Measurements from ENCODE around the gene TUSC2.
A peak's percentile ranks its signal among the peaks of the same experiment; 100 is the strongest.

TUSC2 gene

DNA sequence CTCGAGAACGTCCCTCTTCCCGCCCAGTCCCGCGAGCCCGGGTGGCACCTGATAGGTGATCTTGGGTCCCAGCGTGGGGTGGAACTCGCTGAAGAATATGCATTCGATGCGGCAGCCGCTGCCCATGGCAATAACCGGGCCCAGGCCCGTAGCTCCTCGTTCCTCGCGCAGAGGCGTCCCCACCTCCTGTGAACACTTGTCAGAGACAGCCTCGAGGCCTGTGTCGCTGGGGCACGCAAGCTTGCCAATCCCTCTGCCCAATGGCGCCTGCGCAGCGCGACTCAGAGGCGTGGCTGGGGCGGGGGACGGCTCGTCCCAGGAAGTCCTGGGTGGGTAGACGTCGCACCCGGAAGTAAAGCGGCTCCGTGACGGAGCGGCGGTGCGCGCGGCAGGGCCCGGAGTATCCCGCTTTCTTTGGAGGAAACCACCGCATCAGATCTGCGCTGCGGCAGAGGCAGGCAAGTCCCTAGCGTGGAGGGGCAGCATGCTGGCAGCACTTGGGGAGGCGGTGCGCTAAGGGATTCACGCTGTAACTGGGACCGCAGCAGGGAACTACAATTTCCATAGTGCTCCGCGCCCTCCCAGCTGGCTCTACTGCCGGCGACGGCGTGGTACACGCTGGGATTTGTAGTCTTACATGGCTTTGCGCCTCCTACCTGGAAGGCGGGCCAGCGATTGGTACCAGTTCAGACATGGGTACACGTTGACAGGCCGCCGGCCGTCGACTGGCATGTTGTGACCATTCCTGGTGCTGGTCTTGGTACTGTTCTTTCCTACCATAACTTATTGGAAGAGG is 22.7 kb upstream of the TUSC2 start, which contains the start of the genes CYB561D2 and NPRL2:
Gene CYB561D2, plus strand, starts transcription at position 336 of the 796 bp plus-strand sequence. CDS start 572 bp downstream, outside the sequence.
Gene NPRL2, minus strand, starts transcription at position 249 of the 796 bp plus-strand sequence. Its CDS starts 123 bp downstream, at position 126.
- peaks cover 31% of the 10 kb centered on the region for H3K36me3 Mint-ChIP-seq (ENCODE audit: insufficient read depth)
- peak within 1 kb of the TSS; percentile 90 for H3K27ac Mint-ChIP-seq (ENCODE audit: low read depth)
- ATAC-seq (replicated peaks; ENCODE audit: extremely low read depth, poor library complexity, severe bottlenecking), result peak; percentile 91
- no peaks in the 10 kb centered on the region for H3K27me3 Mint-ChIP-seq
- no peaks in the 10 kb centered on the region for H3K9me3 Mint-ChIP-seq
- H3K4me3 Mint-ChIP-seq, result peak within 1 kb of the TSS; percentile 89
- DNase-seq (ENCODE audit: low spot score in 2 of 2), result peak; percentile 98 to 99
- peaks cover 63% of the 10 kb centered on the region for H3K4me1 Mint-ChIP-seq

DNA sequence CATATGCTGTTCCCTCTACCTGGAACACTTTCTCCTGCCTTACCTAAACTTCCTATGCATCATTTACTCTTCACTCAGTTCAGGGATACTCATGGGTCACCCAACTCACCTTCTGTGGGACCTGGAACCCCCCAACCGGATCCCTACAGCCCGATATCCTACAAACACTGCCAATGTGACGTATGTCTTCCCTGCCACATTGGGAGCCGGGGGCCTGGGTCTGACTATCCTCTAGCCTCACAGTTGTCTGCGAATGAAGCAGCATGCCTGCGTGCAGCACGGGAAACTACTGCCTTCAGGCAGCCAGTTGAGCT is 22.1 kb upstream of the TUSC2 start:
- ATAC-seq (replicated peaks; ENCODE audit: extremely low read depth, poor library complexity, severe bottlenecking) (no peak), DNase-seq (ENCODE audit: low spot score in 2 of 2) (no peak)
- Mint-ChIP-seq H3K27ac (ENCODE audit: low read depth) (peak overlapping the region; percentile 90), H3K4me3 (peak overlapping the region; percentile 89), H3K27me3 (no peaks in the 10 kb centered on the region), H3K36me3 (ENCODE audit: insufficient read depth) (peaks cover 31% of the 10 kb centered on the region), H3K9me3 (no peaks in the 10 kb centered on the region), H3K4me1 (peaks cover 63% of the 10 kb centered on the region)

DNA sequence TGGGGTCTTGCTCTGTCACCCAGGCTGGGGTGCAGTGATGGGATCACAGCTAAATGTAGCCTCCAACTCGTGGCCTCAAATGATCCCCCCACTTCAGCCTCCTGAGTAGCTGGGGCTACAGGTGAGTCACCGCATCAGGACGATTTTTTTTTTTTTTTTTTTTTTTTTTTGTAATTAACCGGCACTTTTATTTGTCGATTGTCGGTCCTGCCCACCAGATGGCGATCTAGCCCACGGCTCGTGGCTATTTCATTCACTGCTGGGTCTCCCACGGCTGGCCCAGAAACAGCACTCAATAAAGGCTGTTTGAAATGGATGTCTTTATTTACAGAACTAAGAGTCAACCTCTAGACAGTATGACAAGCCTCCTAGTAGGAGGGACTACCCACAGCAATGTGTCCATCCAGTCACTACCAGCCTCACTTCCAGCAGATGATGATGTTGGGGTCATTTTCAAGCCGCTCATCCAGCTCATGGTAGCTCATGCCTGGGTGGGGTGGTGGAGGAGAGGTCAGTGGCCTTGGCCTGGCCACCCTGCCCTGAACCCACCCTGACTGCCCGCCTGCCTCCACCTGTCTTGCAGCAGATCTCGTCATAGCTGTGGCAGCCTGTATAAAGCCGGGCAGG is 19.3 kb upstream of the TUSC2 start:
- peak; percentile 74 to 76 for DNase-seq (ENCODE audit: low spot score in 2 of 2)
- ATAC-seq (replicated peaks; ENCODE audit: extremely low read depth, poor library complexity, severe bottlenecking), result no peak
- Mint-ChIP-seq H3K4me3 (peak overlapping the region; percentile 32), H3K27ac (ENCODE audit: low read depth) (peak overlapping the region; percentile 68), H3K27me3 (no peaks in the 10 kb centered on the region), H3K4me1 (peaks cover 59% of the 10 kb centered on the region), H3K9me3 (no peaks in the 10 kb centered on the region), H3K36me3 (ENCODE audit: insufficient read depth) (peaks cover 17% of the 10 kb centered on the region)

DNA sequence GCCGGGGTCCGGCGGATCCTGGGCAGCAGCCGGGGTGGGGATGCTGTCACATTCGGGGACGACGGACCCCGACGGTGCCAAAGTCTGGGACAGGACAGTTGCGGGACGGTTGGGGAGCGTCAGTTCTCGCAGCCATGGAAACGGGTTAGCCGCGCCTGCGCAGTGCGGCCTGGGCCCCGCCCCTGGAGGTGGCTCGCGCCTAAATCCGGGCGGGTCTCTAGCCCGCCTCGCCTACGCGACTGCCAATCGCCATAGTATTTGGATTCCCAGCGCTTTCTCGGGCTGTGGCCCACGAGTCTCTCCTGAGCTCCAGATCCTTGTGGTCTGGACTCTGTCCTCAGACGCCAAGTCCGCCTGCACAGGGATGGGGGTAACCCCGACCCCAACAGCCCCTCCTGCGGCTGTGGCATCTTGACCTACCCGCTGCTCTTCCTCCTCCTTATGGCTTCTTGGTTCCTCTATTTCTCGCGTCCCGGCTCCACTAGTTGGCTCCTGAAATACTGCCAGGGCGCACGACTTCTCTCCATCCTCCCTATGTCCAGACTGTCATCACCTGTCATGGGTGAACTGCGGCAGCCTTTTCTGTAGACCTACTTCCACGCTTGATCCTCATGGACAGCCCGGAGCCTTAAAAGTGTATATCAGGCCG is 17.7 kb upstream of the TUSC2 start, which contains the start of gene ZMYND10:
Gene ZMYND10, minus strand, starts transcription at position 147 of the 649 bp plus-strand sequence. CDS start 153 bp downstream, outside the sequence.
- H3K36me3 Mint-ChIP-seq (ENCODE audit: insufficient read depth), result peaks cover 14% of the 10 kb centered on the region

DNA sequence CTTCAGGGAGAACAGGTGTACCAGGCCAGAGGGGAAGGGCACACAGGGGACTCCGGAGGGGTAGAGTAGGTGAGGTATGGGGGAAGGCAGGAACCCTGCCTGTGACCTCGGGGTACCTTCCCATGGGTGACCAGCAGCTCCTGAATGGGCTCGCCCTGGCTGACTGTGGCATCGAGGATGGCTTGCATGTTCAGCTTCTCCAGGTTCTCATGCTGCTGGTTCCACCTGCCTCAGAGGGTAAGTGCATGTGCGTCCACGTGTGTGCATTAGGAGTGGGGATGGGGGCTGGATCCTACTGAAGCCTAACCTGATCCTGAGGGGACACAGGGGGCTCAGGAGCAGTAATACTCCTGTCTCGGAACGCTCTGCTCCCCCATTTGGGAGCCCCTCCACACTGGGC is 17.0 kb upstream of the TUSC2 start:
- Mint-ChIP-seq H3K9me3 (no peaks in the 10 kb centered on the region), H3K36me3 (ENCODE audit: insufficient read depth) (peaks cover 11% of the 10 kb centered on the region), H3K4me3 (peak overlapping the region; percentile 38), H3K27ac (ENCODE audit: low read depth) (no peak overlapping the region), H3K4me1 (peaks cover 50% of the 10 kb centered on the region), H3K27me3 (no peaks in the 10 kb centered on the region)
- ATAC-seq (replicated peaks; ENCODE audit: extremely low read depth, poor library complexity, severe bottlenecking) (no peak), DNase-seq (ENCODE audit: low spot score in 2 of 2) (no peak)

More for the DNA sequence above, 17.7 kb upstream of the TUSC2 start, which contains the start of gene ZMYND10:
- H3K4me3 Mint-ChIP-seq, result peak within 1 kb of the TSS; percentile 73
- no peaks in the 10 kb centered on the region for H3K27me3 Mint-ChIP-seq
- ATAC-seq (replicated peaks; ENCODE audit: extremely low read depth, poor library complexity, severe bottlenecking) (no peak), DNase-seq (ENCODE audit: low spot score in 2 of 2) (peak; percentile 50 to 53)
- H3K9me3 Mint-ChIP-seq, result no peaks in the 10 kb centered on the region
- H3K27ac Mint-ChIP-seq (ENCODE audit: low read depth), result peak within 1 kb of the TSS; percentile 80
- peaks cover 55% of the 10 kb centered on the region for H3K4me1 Mint-ChIP-seq

DNA sequence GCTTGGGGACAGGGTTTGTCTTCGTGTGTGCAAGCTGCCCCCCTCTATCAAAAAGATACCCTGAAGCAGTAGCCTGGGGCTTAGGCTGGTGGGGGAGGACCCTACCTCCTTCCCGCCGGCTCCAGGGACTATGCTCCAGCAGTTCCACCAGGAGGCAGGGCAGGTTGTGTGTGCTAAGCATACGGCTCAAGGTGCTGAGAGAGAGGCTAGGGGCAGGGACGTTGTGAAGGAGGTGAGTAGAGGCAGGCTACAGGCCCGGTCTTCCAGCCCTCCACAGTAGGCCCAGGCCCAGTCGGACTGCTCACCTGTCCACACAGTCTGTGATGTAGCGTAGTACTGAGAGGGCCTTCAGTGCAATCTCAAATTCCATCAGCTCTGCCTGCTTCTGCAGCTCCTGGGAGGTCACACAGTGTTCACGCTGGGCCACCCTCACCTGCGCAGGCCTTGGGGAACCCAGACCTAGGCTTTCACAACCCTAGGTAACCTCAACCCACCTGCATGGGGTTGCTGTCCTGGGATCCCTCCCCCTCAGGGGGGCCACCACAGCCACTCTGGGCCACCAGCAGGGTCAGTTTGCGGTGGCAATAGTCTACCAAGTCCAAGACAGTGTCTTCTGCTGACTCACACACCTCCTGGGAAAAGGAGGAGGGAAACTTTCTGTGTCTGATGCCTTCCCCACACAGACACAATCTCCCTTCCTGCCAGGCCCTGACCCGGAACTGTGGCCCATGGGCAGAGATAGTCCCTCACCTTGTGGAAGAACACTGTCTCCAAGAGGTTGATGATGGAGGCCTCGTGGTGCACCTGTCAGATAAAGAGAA is 15.0 kb upstream of the TUSC2 start:
- DNase-seq (ENCODE audit: low spot score in 2 of 2) (no peak), ATAC-seq (replicated peaks; ENCODE audit: extremely low read depth, poor library complexity, severe bottlenecking) (no peak)
- H3K27me3 Mint-ChIP-seq, result no peaks in the 10 kb centered on the region
- H3K36me3 Mint-ChIP-seq (ENCODE audit: insufficient read depth), result peaks cover 20% of the 10 kb centered on the region
- peaks cover 53% of the 10 kb centered on the region for H3K4me1 Mint-ChIP-seq
- no peaks in the 10 kb centered on the region for H3K9me3 Mint-ChIP-seq
- no peak overlapping the region for H3K4me3 Mint-ChIP-seq
- no peak overlapping the region for H3K27ac Mint-ChIP-seq (ENCODE audit: low read depth)

DNA sequence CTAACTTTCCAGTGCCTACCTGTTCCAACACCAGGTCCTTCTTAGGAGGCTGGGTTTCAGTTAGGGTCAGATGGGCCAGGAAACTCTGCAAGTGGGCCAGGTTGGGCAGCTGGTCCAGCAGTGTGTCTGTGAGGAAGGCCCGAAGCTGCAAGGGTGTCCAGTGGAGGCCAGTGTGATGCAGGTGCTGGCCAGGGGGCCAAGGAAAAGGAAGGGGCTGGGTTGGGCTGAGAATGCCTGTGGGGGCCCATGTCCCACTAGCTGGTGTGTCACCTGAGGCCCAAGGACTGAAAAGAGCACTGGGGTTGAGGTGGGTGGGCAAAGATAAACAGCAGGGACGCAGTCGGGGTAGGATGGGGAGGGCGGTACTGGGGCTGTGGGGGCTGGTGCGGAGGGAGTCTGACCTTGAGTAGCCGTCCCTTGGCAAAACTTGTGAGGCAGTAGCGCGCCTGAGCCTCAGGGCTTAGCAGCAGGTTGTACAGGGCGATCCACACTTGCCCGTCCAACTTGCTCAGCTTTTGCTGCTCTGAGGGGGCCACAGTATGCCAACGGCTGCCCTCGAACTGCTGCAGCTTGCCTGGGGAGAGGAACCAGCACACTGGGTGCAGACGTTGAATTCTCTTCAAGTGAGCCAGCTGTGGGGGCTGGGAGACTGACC is 14.1 kb upstream of the TUSC2 start:
- no peak for DNase-seq (ENCODE audit: low spot score in 2 of 2)
- Mint-ChIP-seq H3K27ac (ENCODE audit: low read depth) (no peak overlapping the region), H3K27me3 (no peaks in the 10 kb centered on the region), H3K4me1 (peaks cover 50% of the 10 kb centered on the region), H3K9me3 (no peaks in the 10 kb centered on the region), H3K4me3 (no peak overlapping the region), H3K36me3 (ENCODE audit: insufficient read depth) (peaks cover 21% of the 10 kb centered on the region)
- no peak for ATAC-seq (replicated peaks; ENCODE audit: extremely low read depth, poor library complexity, severe bottlenecking)

DNA sequence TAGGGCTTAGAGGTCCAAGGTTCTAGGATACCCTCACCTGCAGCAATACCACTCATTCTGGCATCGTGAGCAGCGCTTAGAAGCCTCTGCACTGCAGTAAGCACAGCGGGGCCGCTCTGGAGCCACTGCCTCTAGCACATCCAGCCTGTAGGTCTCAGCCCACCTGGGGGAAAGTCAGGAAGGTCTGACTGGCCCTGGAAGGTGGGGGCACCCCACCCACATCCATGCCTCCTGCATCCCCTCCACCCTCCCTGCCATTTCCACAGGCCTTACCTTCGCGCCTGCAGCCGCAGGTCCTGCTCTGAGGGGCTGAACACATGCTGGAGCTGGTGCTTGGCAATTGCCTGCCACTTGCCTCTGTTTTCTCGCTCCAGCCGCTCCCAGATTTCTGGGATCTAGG is 13.5 kb upstream of the TUSC2 start:
- H3K27me3 Mint-ChIP-seq, result no peaks in the 10 kb centered on the region
- peak overlapping the region; percentile 95 for H3K4me3 Mint-ChIP-seq
- no peaks in the 10 kb centered on the region for H3K9me3 Mint-ChIP-seq
- H3K4me1 Mint-ChIP-seq, result peaks cover 56% of the 10 kb centered on the region
- DNase-seq (ENCODE audit: low spot score in 2 of 2), result no peak
- ATAC-seq (replicated peaks; ENCODE audit: extremely low read depth, poor library complexity, severe bottlenecking), result no peak
- H3K36me3 Mint-ChIP-seq (ENCODE audit: insufficient read depth), result peaks cover 26% of the 10 kb centered on the region
- no peak overlapping the region for H3K27ac Mint-ChIP-seq (ENCODE audit: low read depth)

DNA sequence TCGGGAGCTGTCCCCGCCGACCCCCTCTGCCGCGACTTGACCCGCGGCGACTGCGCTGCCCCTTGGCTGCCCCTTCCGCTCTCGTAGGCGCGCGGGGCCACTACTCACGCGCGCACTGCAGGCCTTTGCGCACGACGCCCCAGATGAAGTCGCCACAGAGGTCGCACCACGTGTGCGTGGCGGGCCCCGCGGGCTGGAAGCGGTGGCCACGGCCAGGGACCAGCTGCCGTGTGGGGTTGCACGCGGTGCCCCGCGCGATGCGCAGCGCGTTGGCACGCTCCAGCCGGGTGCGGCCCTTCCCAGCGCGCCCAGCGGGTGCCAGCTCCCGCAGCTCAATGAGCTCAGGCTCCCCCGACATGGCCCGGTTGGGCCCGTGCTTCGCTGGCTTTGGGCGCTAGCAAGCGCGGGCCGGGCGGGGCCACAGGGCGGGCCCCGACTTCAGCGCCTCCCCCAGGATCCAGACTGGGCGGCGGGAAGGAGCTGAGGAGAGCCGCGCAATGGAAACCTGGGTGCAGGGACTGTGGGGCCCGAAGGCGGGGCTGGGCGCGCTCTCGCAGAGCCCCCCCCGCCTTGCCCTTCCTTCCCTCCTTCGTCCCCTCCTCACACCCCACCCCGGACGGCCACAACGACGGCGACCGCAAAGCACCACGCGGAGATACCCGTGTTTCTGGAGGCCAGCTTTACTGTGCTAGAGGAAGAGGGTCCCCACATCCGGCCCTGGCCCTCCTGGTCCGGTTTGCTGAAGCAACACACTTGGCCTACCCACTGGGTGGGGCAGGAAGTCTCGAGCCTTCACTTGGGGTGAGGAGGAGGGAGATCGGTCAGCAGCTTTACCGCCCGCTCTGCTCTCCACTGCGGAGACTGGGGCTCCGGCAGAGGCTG is 12.7 kb upstream of the TUSC2 start, which contains the start of gene RASSF1:
Gene RASSF1, minus strand, starts transcription at position 389 of the 882 bp plus-strand sequence. Its CDS starts 31 bp downstream, at position 358.
- H3K4me3 Mint-ChIP-seq, result peak within 1 kb of the TSS; percentile 95
- H3K27ac Mint-ChIP-seq (ENCODE audit: low read depth), result peak within 1 kb of the TSS; percentile 97
- DNase-seq (ENCODE audit: low spot score in 2 of 2) (peak; percentile 53), ATAC-seq (replicated peaks; ENCODE audit: extremely low read depth, poor library complexity, severe bottlenecking) (peak; percentile 17)
- no peaks in the 10 kb centered on the region for H3K9me3 Mint-ChIP-seq
- H3K36me3 Mint-ChIP-seq (ENCODE audit: insufficient read depth), result peaks cover 31% of the 10 kb centered on the region
- H3K27me3 Mint-ChIP-seq, result no peaks in the 10 kb centered on the region
- H3K4me1 Mint-ChIP-seq, result peaks cover 59% of the 10 kb centered on the region

DNA sequence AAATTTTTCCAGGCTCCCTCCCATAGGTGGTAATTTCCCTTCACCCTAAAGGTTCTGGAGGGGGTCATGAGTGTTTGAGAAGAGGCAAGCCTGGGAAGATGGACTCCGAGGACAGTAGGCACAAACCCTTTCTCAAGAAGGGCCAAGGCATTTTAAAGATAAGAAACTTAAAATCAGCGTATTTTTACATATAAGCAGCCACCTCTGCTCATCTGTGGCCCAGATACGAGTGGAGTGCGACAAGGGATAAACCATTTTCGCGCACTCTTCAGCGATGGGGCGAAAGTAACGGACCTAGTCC is 12.1 kb upstream of the TUSC2 start:
- H3K4me3 Mint-ChIP-seq, result peak overlapping the region; percentile 95
- peak overlapping the region; percentile 97 for H3K27ac Mint-ChIP-seq (ENCODE audit: low read depth)
- peaks cover 37% of the 10 kb centered on the region for H3K36me3 Mint-ChIP-seq (ENCODE audit: insufficient read depth)
- H3K27me3 Mint-ChIP-seq, result no peaks in the 10 kb centered on the region
- ATAC-seq (replicated peaks; ENCODE audit: extremely low read depth, poor library complexity, severe bottlenecking), result no peak
- DNase-seq (ENCODE audit: low spot score in 2 of 2), result no peak
- H3K4me1 Mint-ChIP-seq, result peaks cover 58% of the 10 kb centered on the region
- H3K9me3 Mint-ChIP-seq, result no peaks in the 10 kb centered on the region
